ENCODE results near the gene KCNH4. TPM values are rescaled to one million over a fixed set of nuclear protein-coding genes. Genes with fewer than 3 reads are reported as not detected.
A peak's percentile ranks its signal among the peaks of the same experiment; 100 is the strongest.

Gene KCNH4
- total and polyA plus RNA-seq, 8 donors, result not detected

- intact Hi-C loops (cut with DNase I; ENCODE audit: low total_unique reads), result loop anchor here (5.0 kb wide), 1 partner anchor 156 kb away; no protein-coding TSS in a partner anchor
- WGBS, 5 donors, result 82 to 88% (median 84%) methylated on average over 4 of the region's 4 CpGs
- no peak for DNase-seq
- Histone ChIP-seq H3K27ac (no peak overlapping the region), H3K36me3 (peaks cover 5 to 55% (median 46%) of the 10 kb centered on the region in 4 donors), H3K9me3 (no peaks in the 10 kb centered on the region), H3K4me3 (no peak overlapping the region), H3K4me1 (peaks cover 25 to 56% (median 43%) of the 10 kb centered on the region in 4 donors), H3K27me3 (no peaks in the 10 kb centered on the region)
- TF ChIP-seq EP300 (IDR thresholded peaks at IDR 0.05), result no peak
- TF ChIP-seq POLR2AphosphoS5 (IDR thresholded peaks at IDR 0.05), result no peak
- no peak for TF ChIP-seq POLR2A (IDR thresholded peaks at IDR 0.05)
- TF ChIP-seq CTCF (IDR thresholded peaks at IDR 0.05), result no peak
Observed at GRCh38 chr17:42118126-42118510, 62.8 kb downstream of the KCNH4 start.

GRCh38 chr17:42117397-42118125 is 63.4 kb downstream of the KCNH4 start:
- TF ChIP-seq CTCF (IDR thresholded peaks at IDR 0.05), result no peak
- peaks cover 26 to 56% (median 44%) of the 10 kb centered on the region in 4 donors for H3K4me1 ChIP-seq
- intact Hi-C loops (cut with DNase I; ENCODE audit: low total_unique reads), result loop anchor here (5.0 kb wide), 1 partner anchor 155 kb away; no protein-coding TSS in a partner anchor
- 85 to 90% (median 88%) methylated on average over 18 to 30 of the region's 30 CpGs for WGBS, 5 donors
- no peaks in the 10 kb centered on the region for H3K9me3 ChIP-seq
- no peaks in the 10 kb centered on the region for H3K27me3 ChIP-seq
- H3K27ac ChIP-seq, result no peak overlapping the region
- no peak for DNase-seq
- H3K4me3 ChIP-seq, result no peak overlapping the region
- peaks cover 5 to 55% (median 45%) of the 10 kb centered on the region in 4 donors for H3K36me3 ChIP-seq

- DNase-seq, result peak; percentile 91 to 94
- H3K4me3 ChIP-seq, result no peak overlapping the region
- H3K27me3 ChIP-seq, result no peaks in the 10 kb centered on the region
- peaks cover 25 to 50% (median 40%) of the 10 kb centered on the region in 4 donors for H3K4me1 ChIP-seq
- TF ChIP-seq POLR2A (IDR thresholded peaks at IDR 0.05), result no peak
- peak in 5 of 7 experiments; percentile 56 to 87 (median 80) for TF ChIP-seq CTCF (IDR thresholded peaks at IDR 0.05)
- TF ChIP-seq POLR2AphosphoS5 (IDR thresholded peaks at IDR 0.05), result peak in 1 of 3 donors; percentile 68
- TF ChIP-seq EP300 (IDR thresholded peaks at IDR 0.05), result no peak
- WGBS, 5 donors, result 30 to 42% (median 32%) methylated on average over 13 to 18 of the region's 18 CpGs
- no peaks in the 10 kb centered on the region for H3K9me3 ChIP-seq
- intact Hi-C loops (cut with DNase I; ENCODE audit: low total_unique reads), result loop anchor here (5.0 kb wide), 1 partner anchor 155 kb away; no protein-coding TSS in a partner anchor
- H3K27ac ChIP-seq, result no peak overlapping the region
- peaks cover 5 to 55% (median 45%) of the 10 kb centered on the region in 4 donors for H3K36me3 ChIP-seq
Observed at GRCh38 chr17:42116705-42117396, 64.1 kb downstream of the KCNH4 start.

GRCh38 chr17:42114118-42114517 is 66.8 kb downstream of the KCNH4 start:
- TF ChIP-seq CTCF (IDR thresholded peaks at IDR 0.05) (no peak), POLR2AphosphoS5 (IDR thresholded peaks at IDR 0.05) (no peak), EP300 (IDR thresholded peaks at IDR 0.05) (no peak), POLR2A (IDR thresholded peaks at IDR 0.05) (no peak)
- WGBS, 5 donors, result 88 to 94% (median 94%) methylated on average over 8 to 9 of the region's 9 CpGs
- no peaks in the 10 kb centered on the region for H3K9me3 ChIP-seq
- intact Hi-C loops (cut with DNase I; ENCODE audit: low total_unique reads), result loop anchor here (5.0 kb wide), 1 partner anchor 92 kb away; the partner anchor contains the start of gene NKIRAS2
- no peak for DNase-seq
- H3K4me1 ChIP-seq, result peaks cover 18 to 40% (median 29%) of the 10 kb centered on the region in 4 donors
- no peak overlapping the region for H3K4me3 ChIP-seq
- no peaks in the 10 kb centered on the region for H3K27me3 ChIP-seq
- H3K36me3 ChIP-seq, result peaks cover 5 to 61% (median 50%) of the 10 kb centered on the region in 4 donors
- H3K27ac ChIP-seq, result peak overlapping the region in 2 of 5 donors; percentile 92
